ENCODE measurements around the gene COX20. TPM values are rescaled to one million over a fixed set of nuclear protein-coding genes. Genes with fewer than 3 reads are reported as not detected.

Gene COX20
- total RNA-seq, 1 donor from 2014 or later = 29.2 TPM

DNA sequence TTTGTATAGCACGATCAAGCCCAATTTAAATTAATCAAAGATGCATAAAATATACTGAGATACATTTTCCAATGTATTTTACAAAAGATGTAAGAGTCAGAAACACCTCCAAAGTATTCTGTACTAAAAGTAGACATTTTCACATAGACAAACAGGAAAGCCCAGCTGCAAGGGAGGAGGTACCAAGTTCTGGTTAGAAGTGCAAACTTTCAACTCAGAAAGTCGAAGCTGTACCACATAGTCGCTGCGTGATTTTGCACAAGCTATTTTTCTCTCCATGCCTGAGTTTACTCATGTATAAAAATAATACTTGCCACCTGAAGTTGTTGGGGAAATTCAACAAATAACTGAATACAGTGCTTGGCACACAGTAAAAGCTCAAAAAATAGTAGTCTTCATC lies 34.5 kb downstream of the COX20 start:
- TF ChIP-seq, protein P1, sequence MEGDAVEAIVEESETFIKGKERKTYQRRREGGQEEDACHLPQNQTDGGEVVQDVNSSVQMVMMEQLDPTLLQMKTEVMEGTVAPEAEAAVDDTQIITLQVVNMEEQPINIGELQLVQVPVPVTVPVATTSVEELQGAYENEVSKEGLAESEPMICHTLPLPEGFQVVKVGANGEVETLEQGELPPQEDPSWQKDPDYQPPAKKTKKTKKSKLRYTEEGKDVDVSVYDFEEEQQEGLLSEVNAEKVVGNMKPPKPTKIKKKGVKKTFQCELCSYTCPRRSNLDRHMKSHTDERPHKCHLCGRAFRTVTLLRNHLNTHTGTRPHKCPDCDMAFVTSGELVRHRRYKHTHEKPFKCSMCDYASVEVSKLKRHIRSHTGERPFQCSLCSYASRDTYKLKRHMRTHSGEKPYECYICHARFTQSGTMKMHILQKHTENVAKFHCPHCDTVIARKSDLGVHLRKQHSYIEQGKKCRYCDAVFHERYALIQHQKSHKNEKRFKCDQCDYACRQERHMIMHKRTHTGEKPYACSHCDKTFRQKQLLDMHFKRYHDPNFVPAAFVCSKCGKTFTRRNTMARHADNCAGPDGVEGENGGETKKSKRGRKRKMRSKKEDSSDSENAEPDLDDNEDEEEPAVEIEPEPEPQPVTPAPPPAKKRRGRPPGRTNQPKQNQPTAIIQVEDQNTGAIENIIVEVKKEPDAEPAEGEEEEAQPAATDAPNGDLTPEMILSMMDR (conservative IDR thresholded peaks at IDR 0.05; ENCODE audit: low read depth, low read length) = no peak
- no peak for DNase-seq (ENCODE audit: low read depth)
- H3K4me3 ChIP-seq (ENCODE audit: low read depth, low read length) = no peak overlapping the region

DNA sequence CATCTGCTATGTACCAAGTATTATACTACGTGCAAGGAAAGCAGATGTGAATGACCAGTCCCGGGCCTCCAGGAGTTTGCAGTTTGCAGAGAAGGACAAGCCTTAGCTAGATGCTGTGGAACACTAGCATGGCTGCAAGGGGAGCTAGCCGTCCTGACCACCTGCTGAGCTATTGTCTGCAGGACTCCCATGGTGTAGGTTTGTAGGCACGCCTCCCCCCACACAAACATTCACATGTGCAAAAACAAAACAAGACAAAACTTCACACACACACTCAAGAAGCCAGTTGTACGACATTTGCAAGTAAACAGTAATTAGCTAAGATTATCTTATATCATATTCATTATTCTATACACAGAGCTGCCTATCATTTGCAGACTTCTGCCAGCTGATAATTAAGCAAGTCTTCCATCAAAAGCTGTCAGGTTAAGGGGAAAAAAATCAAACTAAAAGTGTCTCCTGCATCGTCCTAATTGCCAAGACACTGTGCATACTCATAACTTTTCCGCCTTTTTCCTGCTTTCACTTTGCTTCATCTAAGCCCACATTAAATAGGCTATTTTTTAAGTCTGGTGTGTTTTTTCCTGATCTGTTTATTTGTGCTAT lies 39.6 kb downstream of the COX20 start:
- TF ChIP-seq, protein P1 (conservative IDR thresholded peaks at IDR 0.05; ENCODE audit: low read depth, low read length) = no peak
- H3K4me3 ChIP-seq (ENCODE audit: low read depth, low read length) = no peak overlapping the region
- DNase-seq (ENCODE audit: low read depth) = no peak

DNA sequence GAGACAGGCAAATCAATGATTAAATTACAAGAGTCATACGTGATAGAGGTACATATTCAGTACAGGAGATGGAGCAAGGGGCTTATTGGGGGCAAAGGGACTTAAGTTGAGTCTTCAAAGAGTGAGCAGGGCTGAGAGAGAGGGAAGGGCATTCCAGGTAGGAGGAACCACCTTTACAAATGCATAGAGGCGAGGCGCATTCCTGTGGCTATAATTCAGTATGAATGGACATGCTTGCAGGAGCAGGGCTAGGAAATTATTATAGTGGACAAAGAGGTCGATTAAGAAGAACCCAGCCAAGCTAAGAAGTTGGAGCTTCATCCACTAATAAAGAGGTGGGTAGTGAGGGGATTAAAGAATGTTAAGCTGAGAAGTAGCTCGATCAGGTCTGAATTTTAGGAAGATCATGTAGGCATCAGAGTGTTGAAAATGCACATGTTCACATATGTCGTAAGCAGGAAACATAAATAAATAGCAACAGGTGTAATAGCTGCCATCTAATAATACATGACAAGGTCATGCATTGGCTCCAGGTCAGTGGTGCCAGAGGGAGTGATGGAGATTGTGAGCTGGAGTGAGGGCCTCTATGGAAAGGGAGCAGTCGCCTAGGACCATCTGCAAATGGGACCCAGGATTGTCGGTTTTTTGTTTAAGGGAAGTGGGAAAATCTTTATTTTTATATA lies 40.9 kb downstream of the COX20 start:
- DNase-seq (ENCODE audit: low read depth) = no peak
- H3K4me3 ChIP-seq (ENCODE audit: low read depth, low read length) = no peak overlapping the region
- TF ChIP-seq, protein P1 (conservative IDR thresholded peaks at IDR 0.05; ENCODE audit: low read depth, low read length) = no peak

DNA sequence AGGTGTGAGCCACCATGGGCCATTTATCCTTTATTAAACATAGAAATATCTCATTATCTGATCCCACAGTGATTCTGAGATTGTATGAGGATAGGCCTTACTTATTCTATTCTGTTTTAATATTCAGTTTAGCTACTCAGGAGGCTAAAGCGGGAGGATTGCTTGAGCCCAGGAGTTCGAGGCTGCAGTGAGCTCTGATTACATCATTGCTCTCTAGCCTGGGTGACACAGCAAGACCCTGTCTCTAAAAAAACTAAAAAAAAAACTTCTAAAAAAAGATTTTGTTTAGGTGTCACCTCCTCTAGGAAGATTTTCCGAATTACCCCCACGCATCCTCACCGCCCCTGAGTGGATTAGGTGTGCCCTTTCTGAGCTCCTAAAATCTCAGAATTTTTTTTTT lies 43.2 kb downstream of the COX20 start:
- H3K4me3 ChIP-seq (ENCODE audit: low read depth, low read length) = no peak overlapping the region
- TF ChIP-seq, protein P1 (conservative IDR thresholded peaks at IDR 0.05; ENCODE audit: low read depth, low read length) = no peak
- DNase-seq (ENCODE audit: low read depth) = no peak

DNA sequence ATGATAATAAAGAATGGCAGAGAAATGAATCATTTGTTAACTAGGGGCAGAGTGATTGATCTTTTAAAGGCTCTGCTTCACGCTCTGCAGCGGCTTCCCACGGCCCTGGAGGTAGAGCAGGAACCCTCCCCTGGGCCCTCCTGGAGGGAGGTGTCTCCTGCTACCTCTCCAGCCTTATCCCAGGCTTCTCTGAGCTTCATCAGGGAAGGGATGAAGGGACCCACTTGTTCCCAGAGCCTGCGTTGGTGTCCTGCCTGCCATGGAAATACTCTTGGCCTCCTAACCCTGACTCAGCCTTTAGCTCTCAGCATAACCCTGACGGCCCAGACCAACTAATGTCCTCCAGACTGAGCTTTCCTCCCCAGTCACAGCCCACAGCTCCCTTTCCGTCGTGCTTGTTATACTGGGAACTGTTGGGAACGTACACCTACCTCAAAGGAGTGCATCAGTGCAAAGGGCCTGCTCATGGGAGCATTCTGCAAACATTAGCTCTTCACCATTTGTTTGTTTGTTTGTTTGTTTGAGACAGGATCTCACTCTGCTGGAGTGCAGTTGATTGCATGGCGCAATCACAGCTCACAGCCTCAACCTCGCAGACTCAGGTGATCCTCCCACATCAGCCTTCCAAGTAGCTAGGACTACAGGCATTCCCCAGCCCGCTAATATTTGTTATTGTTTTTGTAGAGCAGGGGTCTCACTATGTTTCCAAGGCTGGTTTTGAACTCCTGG lies 46.3 kb downstream of the COX20 start:
- TF ChIP-seq, protein P1 (conservative IDR thresholded peaks at IDR 0.05; ENCODE audit: low read depth, low read length) = no peak
- DNase-seq (ENCODE audit: low read depth) = no peak
- no peak overlapping the region for H3K4me3 ChIP-seq (ENCODE audit: low read depth, low read length)

DNA sequence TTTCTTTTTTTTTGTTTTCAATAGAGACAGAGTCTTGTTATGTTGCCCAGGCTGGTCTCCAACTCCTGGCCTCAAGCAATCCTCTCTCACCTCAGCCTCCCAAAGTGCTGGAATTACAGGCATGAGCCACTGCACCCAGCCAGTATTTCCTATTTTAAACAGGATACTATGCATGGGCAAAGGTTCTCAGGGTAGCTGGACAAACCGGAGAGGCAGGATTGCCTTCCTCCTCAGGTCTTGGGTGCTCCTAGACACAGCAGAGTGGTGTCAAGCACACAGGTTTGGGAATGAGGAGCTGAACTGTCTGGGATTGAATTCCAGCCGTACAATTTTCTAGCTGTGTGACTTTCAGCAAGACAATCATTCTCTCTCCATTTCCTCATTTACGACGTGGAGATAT lies 51.8 kb downstream of the COX20 start:
- TF ChIP-seq, protein P1 (conservative IDR thresholded peaks at IDR 0.05; ENCODE audit: low read depth, low read length) = no peak
- no peak for DNase-seq (ENCODE audit: low read depth)
- no peak overlapping the region for H3K4me3 ChIP-seq (ENCODE audit: low read depth, low read length)
